Measurements from ENCODE around the gene SAMD9L.
"Not testable (repeated sequence)": the region's sequence is repeated elsewhere in the genome, so short reads cannot be mapped to it uniquely, and the experiment has no call there.

Gene SAMD9L

DNA sequence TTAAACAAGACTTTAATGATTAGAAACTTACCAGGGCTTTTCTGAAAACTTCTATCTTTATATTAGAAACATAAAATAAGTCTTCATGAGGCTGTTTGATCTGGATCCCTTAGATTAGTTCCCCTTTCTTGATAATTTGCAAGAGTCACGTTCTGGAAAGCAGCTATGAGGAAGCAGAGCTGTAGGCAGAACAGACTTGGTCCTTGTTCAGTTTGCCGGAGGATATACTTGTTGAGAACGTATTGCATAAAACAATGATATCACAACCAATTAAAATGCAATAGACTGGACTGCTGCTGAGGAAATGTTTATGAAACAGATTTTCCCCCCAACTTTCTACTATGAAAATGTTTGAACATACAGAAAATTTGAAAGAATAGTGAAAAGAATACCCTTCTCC, 2.8 kb downstream of the SAMD9L start:
- DNase-seq, result no peak

- no peak for DNase-seq
Observed at GRCh38 chr7:93142127-93142526, 6.1 kb downstream of the SAMD9L start.

DNA sequence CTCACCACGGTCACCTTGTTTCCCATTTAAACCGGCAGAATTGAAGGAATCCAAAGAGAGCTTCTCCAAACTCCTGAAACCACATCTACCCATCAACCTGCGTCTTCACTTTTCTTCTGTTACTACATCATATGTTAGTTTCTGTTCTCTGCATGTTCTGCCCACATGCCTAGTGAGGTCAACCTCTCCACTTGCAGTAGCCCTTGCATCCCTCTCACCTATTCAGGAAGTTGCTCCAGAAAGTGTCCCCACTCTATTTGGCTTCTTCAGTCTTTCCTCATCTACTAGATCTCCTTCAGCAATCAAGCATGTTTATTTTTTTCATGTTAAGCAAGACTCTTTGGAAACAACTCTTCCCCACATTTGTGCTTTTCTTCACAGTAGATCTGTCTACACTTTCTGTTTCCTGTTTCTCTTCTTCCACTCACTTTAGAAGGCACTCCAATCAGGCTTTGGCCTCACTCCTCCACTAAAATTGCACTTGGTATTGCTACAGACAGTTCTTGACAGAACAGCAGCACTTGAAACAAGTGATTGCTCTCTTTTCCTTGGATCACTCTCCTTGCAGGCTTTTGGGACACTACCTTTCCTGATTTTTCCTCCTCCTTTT, 7.5 kb downstream of the SAMD9L start:
- no peak for DNase-seq

- DNase-seq, result no peak
Observed at GRCh38 chr7:93138576-93138975, 9.6 kb downstream of the SAMD9L start.

DNA sequence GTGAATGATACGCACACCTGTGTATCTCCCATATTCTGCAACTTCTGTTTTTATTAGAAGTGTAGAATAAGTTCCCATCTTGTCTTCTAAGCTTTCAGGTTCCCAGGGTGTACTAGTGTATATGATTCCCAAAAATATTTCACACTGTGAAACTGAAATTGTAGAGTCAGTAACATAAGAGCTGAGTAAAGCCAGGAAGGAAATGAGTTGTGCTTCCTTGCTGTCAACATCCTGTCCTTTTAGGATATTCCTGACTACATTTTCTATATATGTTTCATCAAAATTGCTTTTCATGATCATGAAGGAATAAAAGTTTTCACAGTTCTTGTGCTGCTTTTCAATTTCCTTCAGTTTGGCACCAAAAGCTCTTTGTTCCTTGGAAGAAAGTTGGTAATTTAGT, 15.2 kb downstream of the SAMD9L start:
- no peak for DNase-seq

DNA sequence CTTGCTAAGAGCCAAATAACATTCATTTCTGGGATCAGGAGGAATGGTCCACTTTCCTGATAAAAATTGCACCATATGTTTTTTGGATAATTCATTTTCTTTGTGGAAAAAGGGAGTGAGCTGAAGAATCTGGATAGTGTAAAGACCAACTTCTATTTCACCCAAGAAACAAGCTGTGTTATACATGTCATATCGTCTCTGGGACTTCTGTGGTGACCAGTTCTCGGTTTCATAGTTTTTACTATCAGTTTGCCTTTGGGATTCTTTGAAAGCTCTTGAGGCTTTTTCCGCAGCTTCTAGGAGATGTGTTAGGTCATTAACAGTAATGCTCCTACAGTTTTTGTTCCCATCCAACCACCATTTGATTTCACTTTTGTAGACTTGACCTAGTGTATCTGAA, 16.0 kb downstream of the SAMD9L start:
- DNase-seq, result no peak

DNA sequence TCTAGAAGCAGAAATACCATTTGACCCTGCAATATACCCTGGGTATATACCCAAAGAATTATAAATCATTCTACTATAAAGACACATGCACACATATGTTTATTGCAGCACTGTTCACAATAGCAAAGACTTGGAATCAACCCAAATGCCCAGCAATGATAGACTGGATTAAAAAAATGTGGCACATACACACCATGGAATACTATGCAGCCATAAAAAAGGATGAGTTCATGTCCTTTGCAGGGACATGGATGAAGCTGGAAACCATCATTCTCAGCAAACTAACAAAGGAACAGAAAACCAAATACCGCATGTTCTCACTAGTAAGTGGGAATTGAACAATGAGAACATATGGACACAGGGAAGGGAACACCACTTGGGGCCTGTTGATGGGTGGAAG, 21.2 kb downstream of the SAMD9L start:
- DNase-seq, result not testable (repeated sequence)

- DNase-seq, result not testable (repeated sequence)
Observed at GRCh38 chr7:93123532-93123931, 24.7 kb downstream of the SAMD9L start.

DNA sequence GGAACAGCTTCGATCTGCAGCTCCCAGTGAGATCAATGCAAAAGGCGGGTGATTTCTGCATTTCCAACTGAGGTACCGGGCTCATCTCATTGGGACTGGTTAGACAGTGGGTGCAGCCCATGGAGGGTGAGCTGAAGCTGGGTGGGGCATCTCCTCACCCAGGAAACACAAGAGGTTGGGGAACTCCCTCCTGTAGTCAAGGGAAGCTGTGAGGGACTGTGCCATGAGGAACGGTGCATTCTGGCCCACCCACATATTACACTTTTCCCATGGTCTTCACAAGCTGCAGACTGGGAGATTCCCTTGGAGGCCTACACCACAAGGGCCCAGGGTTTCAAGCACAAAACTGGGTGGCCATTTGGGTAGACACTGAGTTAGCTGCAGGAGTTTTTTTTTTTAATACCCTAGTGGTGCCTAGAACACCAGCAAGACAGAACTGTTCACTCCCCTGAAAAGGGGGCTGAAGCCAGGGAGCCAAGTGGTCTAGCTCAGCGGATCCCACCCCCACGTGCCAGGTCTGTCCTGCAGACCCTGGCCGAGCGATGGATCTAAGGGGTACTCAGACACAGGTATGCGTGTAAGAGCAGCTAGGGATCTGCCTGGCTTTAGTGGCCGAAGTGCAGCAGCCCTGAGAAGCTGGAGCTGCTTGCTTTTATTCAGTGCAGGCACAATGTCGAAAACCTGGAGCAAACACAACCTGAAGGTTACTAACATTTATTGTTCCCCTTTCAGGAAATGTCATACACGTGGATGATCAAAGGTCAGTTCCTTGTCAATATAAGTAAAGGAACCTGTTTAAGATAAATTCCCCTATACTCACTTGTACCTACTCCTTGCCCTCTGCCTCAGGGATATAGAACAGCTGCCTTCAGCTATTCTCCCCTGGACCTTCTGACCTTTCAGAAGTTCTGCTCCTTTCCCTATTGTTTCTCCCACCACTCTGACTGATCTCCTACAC, 27.3 kb downstream of the SAMD9L start:
- DNase-seq, result no peak

- DNase-seq, result no peak
Observed at GRCh38 chr7:93119191-93119905, 28.8 kb downstream of the SAMD9L start.

DNA sequence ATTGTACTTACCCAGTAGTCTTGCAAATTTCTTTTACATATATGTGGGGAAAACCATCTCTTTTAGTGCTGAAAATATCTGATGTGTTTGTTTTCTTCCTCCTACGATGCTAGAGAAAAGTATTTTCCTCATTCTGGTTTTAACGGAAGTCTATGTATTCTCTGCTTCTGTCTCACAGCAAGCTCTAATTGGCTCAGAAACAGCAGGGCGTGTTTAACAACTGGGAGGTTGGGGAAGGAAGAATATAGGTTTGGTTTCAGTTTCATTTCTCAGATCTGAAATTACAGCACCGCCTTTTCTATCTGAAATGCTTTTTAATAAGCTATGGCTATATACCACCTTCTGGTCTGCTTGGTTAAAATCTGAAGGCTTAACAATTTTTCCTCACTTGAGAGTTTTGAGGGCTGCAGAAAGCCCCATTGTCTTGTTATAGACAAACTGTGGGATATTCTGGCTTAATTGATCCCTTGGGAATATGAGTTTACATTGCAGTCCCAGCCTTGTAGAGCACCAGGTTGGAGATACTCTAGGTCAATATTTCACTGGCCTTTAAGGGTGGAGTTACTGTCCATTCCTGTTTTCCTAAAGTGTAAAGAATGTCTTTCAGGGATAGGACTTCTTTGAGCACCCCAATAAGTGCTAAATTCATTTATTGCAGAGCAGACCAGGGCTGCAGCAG, 30.2 kb downstream of the SAMD9L start, which contains the start of gene SAMD9:
Gene SAMD9 (minus strand): TSS at position 128 of the 679 bp plus-strand sequence. CDS start 11,882 bp downstream, outside the sequence.
- DNase-seq, result peak; percentile 79

GRCh38 chr7:93117327-93117726, 30.9 kb downstream of the SAMD9L start:
- DNase-seq, result no peak

DNA sequence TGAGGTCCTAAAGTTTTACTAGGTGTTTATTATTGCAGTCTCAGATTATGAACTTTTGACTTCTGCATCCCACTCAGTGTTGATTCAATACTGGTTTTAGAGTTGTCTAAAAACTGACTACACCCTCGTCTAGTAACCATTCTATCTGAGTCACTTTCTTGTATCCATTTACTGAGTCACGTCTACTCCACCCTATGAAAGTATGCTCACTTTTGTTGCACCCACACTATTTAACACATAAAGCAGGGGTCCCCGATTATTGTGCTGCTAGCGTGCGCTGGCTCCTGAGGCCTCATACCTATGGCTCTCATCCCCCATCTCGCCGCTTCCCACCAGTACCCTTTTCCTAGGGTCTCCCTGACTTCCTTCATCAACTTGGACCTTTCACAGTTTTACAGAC, 32.4 kb downstream of the SAMD9L start:
- DNase-seq, result no peak

- no peak for DNase-seq
Observed at GRCh38 chr7:93108003-93108402, 40.2 kb downstream of the SAMD9L start.

- no peak for DNase-seq
Observed at GRCh38 chr7:93097388-93097787, 50.8 kb downstream of the SAMD9L start.

DNA sequence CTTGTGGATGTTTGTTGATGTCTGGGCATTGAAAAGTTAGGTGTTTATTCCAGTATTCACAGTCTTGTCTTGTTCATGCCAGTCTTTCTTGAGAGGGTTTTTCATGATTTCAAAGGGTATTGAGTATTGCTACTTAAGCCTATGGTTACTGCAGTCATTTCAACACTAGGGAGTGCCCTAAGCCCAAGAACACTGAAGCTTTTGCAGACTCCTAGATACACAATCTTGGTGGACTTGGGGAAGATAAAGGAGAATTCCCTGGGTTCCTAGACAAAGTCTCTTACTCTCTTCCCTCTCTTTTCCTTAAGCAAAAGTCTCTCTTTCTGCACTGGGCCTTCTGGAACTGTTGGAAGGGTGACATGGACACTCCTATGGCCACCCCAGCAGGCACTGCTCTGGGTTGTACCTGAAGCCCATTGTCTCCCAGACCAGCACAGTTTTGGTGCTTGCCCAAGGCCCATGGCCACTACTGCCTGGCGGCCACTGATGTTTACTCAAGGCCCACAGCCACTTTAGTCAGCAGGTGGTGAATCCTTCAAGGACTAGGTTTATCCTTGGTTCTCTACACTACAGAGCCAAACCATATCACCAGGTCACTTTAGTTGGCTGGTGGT, 55.3 kb downstream of the SAMD9L start:
- DNase-seq, result no peak

Data from SIG-M5 (cell line).